GM23338 (cell line): ENCODE data around the gene CEACAM16. TPM values are rescaled to one million over a fixed set of nuclear protein-coding genes. Genes with fewer than 3 reads are reported as not detected.

Experiments
- ATAC-seq: fragments of 200-7000 bp; cut with Tn5 transposase; 3 replicates; pipeline ENCODE4 v1.9.1; 2020
- DNase-seq: peaks from one replicate; pipeline ENCODE4 v3.0.0-alpha.2; 2015; ENCODE audit warnings: low spot score
- H2AFZ ChIP-seq: fragments of 200-600 bp; sonication (generic); 2 replicates; pipeline ENCODE4 v1.8.0; 2016; ENCODE audit warnings: antibody characterized with exemption, mild to moderate bottlenecking, moderate library complexity
- H3F3A ChIP-seq: fragments of 200-600 bp; sonication (generic); replicated peaks from 2 replicates; pipeline ENCODE4 v1.8.0; 2017; ENCODE audit warnings: antibody characterized with exemption, mixed run types, low read depth
- H3K27ac ChIP-seq: fragments of 200-600 bp; sonication (generic); 2 replicates; pipeline ENCODE4 v1.6.1; 2016; ENCODE audit warnings: low read depth
- H3K27me3 ChIP-seq: fragments of 200-600 bp; sonication (generic); 2 replicates; pipeline ENCODE4 v1.8.0; 2016; ENCODE audit warnings: mild to moderate bottlenecking, mixed run types, moderate library complexity; ENCODE audit not compliant: insufficient read depth
- H3K36me3 ChIP-seq: fragments of 200-600 bp; sonication (generic); 2 replicates; pipeline ENCODE4 v1.8.0; 2016; ENCODE audit warnings: mild to moderate bottlenecking; ENCODE audit not compliant: insufficient read depth
- H3K4me1 ChIP-seq: fragments of 200-600 bp; sonication (generic); 2 replicates; pipeline ENCODE4 v1.8.0; 2016; ENCODE audit warnings: mild to moderate bottlenecking, moderate library complexity; ENCODE audit not compliant: insufficient read depth
- H3K4me2 ChIP-seq: fragments of 200-600 bp; sonication (generic); 2 replicates; pipeline ENCODE4 v1.7.1; 2017; ENCODE audit warnings: mixed run types
- H3K4me3 ChIP-seq: fragments of 200-600 bp; sonication (generic); 2 replicates; pipeline ENCODE4 v1.6.1; 2016; ENCODE audit warnings: mixed run types
- H3K79me2 ChIP-seq: fragments of 200-600 bp; sonication (generic); replicated peaks from 2 replicates; pipeline ENCODE4 v1.8.0; 2017; ENCODE audit warnings: mild to moderate bottlenecking; ENCODE audit not compliant: insufficient read depth
- H3K9me2 ChIP-seq: fragments of 200-600 bp; sonication (generic); 2 replicates; pipeline ENCODE4 v1.8.0; 2017; ENCODE audit not compliant: insufficient read depth
- H4K20me1 ChIP-seq: fragments of 200-600 bp; sonication (generic); replicated peaks from 2 replicates; pipeline ENCODE4 v1.8.0; 2017; ENCODE audit warnings: mild to moderate bottlenecking; ENCODE audit not compliant: insufficient read depth
- H3K27ac Mint-ChIP-seq: 2 replicates; pipeline ENCODE4 v1.8.0; 2020; ENCODE audit warnings: inconsistent platforms, mild to moderate bottlenecking, moderate library complexity, mixed read lengths
- H3K27me3 Mint-ChIP-seq: 3 replicates; pipeline ENCODE4 v1.8.0; 2022; ENCODE audit warnings: low read depth, mild to moderate bottlenecking, moderate library complexity, mixed read lengths, inconsistent platforms; ENCODE audit not compliant: insufficient read depth, poor library complexity
- H3K36me3 Mint-ChIP-seq: 3 replicates; pipeline ENCODE4 v1.8.0; 2021; ENCODE audit warnings: low read depth, mild to moderate bottlenecking, inconsistent platforms, moderate library complexity, mixed read lengths
- H3K4me1 Mint-ChIP-seq: 3 replicates; pipeline ENCODE4 v1.8.0; 2020; ENCODE audit warnings: mild to moderate bottlenecking, inconsistent platforms, mixed read lengths
- H3K4me3 Mint-ChIP-seq: 3 replicates; pipeline ENCODE4 v1.8.0; 2021; ENCODE audit warnings: moderate library complexity, mild to moderate bottlenecking, inconsistent platforms, mixed read lengths
- H3K9me3 Mint-ChIP-seq: 3 replicates; pipeline ENCODE4 v1.8.0; 2020; ENCODE audit warnings: moderate library complexity, mild to moderate bottlenecking, inconsistent platforms, mixed read lengths
- CREB1 ChIP-seq: fragments of 250-450 bp; sonication (Bioruptor Pico); IDR thresholded peaks from 2 replicates; pipeline ENCODE4 v1.5.0; 2020; ENCODE audit warnings: low read depth, mild to moderate bottlenecking, moderate library complexity
- EZH2 ChIP-seq: fragments of 200-600 bp; sonication (generic); IDR thresholded peaks from one replicate; pipeline ENCODE4 v1.8.0; 2017; ENCODE audit warnings: antibody characterized with exemption, mild to moderate bottlenecking, low read depth; ENCODE audit not compliant: unreplicated experiment
- EZH2phosphoT487 ChIP-seq: fragments of 200-600 bp; sonication (generic); IDR thresholded peaks from one replicate; pipeline ENCODE4 v1.8.1; 2018; ENCODE audit warnings: antibody characterized with exemption; ENCODE audit not compliant: unreplicated experiment
- JUNB ChIP-seq: IDR thresholded peaks from one replicate; pipeline ENCODE4 v1.6.1; 2016; ENCODE audit warnings: antibody characterized with exemption; ENCODE audit not compliant: unreplicated experiment
- STAT1 ChIP-seq: IDR thresholded peaks from one replicate; pipeline ENCODE4 v1.6.1; 2016; ENCODE audit warnings: antibody characterized with exemption; ENCODE audit not compliant: unreplicated experiment
- ZNF331 ChIP-seq: fragments of 250-450 bp; sonication (Bioruptor Pico); IDR thresholded peaks from 2 replicates; pipeline ENCODE4 v1.5.0; 2020; ENCODE audit warnings: low read depth, mild to moderate bottlenecking, moderate library complexity
- polyA plus RNA-seq: library from polyadenylated mRNA; unstranded; fragments of >200 nt; fragmentation: Nextera tagmentation; extraction: Ambion mirVana; gene quantifications from 2 replicates; pipeline ENCODE4 v1.2.1, GENCODE V29; 2016
- total RNA-seq: library from RNA; depleted of rRNA; stranded (reverse); fragments of >200 nt; shearing (Covaris generic); gene quantifications from 2 replicates; pipeline ENCODE4 v1.2.3, GENCODE V29; 2014
- TF ChIP-seq, protein P1 (sequence below), 2 experiments: fragments of 200-600 bp in 1 of 2; sonication (generic) in 1 of 2; conservative IDR thresholded peaks; 2 replicates each; pipeline versions ENCODE4 v1.5.1 to v1.6.1; 2016 to 2017; ENCODE audit warnings: antibody characterized with exemption in 2 of 2, low read depth in 2 of 2, mild to moderate bottlenecking in 2 of 2, moderate library complexity in 1 of 2
- TF ChIP-seq, protein P2 (sequence below): IDR thresholded peaks from 2 replicates; pipeline ENCODE4 v1.6.1; 2016; ENCODE audit warnings: antibody characterized with exemption
- TF ChIP-seq, protein P3 (sequence below): IDR thresholded peaks from one replicate; pipeline ENCODE4 v1.6.1; 2018; ENCODE audit warnings: antibody characterized with exemption; ENCODE audit not compliant: unreplicated experiment

The CEACAM16 gene
- total and polyA plus RNA-seq, 2 experiments from 2014 or later = not detected

GRCh38 chr19:44757735-44758505 lies 59.0 kb downstream of the CEACAM16 start:
- ATAC-seq = peak; percentile 63
- Mint-ChIP-seq H3K4me3 (peak overlapping the region; percentile 85), H3K36me3 (no peaks in the 10 kb centered on the region), H3K27me3 (peaks cover 55% of the 10 kb centered on the region), H3K9me3 (no peaks in the 10 kb centered on the region), H3K27ac (no peak overlapping the region), H3K4me1 (peaks cover 28% of the 10 kb centered on the region)
- Histone ChIP-seq H4K20me1 (no peaks in the 10 kb centered on the region), H3K27ac (no peak overlapping the region), H3K9me2 (no peaks in the 10 kb centered on the region), H3K27me3 (peaks cover 56% of the 10 kb centered on the region), H3K4me1 (peaks cover 28% of the 10 kb centered on the region), H3F3A (peaks cover 15% of the 10 kb centered on the region; the same call in 1 of the 2 replicates), H3K4me2 (peak overlapping the region; percentile 98), H2AFZ (peak overlapping the region; percentile 91), H3K36me3 (no peaks in the 10 kb centered on the region), H3K4me3 (peak overlapping the region; percentile 77), H3K79me2 (no peaks in the 10 kb centered on the region)
- peak; percentile 82 for DNase-seq
- TF ChIP-seq EZH2 (peak; percentile 64), JUNB (no peak)
- TF ChIP-seq, protein P1, sequence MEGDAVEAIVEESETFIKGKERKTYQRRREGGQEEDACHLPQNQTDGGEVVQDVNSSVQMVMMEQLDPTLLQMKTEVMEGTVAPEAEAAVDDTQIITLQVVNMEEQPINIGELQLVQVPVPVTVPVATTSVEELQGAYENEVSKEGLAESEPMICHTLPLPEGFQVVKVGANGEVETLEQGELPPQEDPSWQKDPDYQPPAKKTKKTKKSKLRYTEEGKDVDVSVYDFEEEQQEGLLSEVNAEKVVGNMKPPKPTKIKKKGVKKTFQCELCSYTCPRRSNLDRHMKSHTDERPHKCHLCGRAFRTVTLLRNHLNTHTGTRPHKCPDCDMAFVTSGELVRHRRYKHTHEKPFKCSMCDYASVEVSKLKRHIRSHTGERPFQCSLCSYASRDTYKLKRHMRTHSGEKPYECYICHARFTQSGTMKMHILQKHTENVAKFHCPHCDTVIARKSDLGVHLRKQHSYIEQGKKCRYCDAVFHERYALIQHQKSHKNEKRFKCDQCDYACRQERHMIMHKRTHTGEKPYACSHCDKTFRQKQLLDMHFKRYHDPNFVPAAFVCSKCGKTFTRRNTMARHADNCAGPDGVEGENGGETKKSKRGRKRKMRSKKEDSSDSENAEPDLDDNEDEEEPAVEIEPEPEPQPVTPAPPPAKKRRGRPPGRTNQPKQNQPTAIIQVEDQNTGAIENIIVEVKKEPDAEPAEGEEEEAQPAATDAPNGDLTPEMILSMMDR (conservative IDR thresholded peaks at IDR 0.05; ENCODE audit: low read depth in 2 of 2) = peak in 1 of 2 experiments; percentile 19; a peak in 1 of 4 replicates
- TF ChIP-seq, protein P2, sequence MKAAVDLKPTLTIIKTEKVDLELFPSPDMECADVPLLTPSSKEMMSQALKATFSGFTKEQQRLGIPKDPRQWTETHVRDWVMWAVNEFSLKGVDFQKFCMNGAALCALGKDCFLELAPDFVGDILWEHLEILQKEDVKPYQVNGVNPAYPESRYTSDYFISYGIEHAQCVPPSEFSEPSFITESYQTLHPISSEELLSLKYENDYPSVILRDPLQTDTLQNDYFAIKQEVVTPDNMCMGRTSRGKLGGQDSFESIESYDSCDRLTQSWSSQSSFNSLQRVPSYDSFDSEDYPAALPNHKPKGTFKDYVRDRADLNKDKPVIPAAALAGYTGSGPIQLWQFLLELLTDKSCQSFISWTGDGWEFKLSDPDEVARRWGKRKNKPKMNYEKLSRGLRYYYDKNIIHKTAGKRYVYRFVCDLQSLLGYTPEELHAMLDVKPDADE = no peak

- ATAC-seq (peak; percentile 20), DNase-seq (peak; percentile 86)
- H3K27me3 ChIP-seq = peaks cover 49% of the 10 kb centered on the region
- H3K27me3 Mint-ChIP-seq = peaks cover 50% of the 10 kb centered on the region
- H3K36me3 ChIP-seq = no peaks in the 10 kb centered on the region
- H3K4me3 Mint-ChIP-seq = peak overlapping the region; percentile 85
- H3K4me1 ChIP-seq = peaks cover 27% of the 10 kb centered on the region
- H3K4me1 Mint-ChIP-seq = peaks cover 27% of the 10 kb centered on the region
- no peaks in the 10 kb centered on the region for H3K9me2 ChIP-seq
- no peak overlapping the region for H3K27ac Mint-ChIP-seq
- peak overlapping the region; percentile 91 for H2AFZ ChIP-seq
- H3K27ac ChIP-seq = no peak overlapping the region
- no peaks in the 10 kb centered on the region for H3K9me3 Mint-ChIP-seq
- peak overlapping the region; percentile 77 for H3K4me3 ChIP-seq
- H3K4me2 ChIP-seq = peak overlapping the region; percentile 98
- 0 out of 2 replicates have a peak, but pooled peaks cover 14% of the 10 kb centered on the region for H3F3A ChIP-seq
- no peaks in the 10 kb centered on the region for H3K79me2 ChIP-seq
- no peaks in the 10 kb centered on the region for H4K20me1 ChIP-seq
- no peaks in the 10 kb centered on the region for H3K36me3 Mint-ChIP-seq
- TF ChIP-seq CREB1 = no peak
- no peak for TF ChIP-seq STAT1
- no peak for TF ChIP-seq ZNF331 (CRISPR knock-in tag)
- no peak for TF ChIP-seq EZH2phosphoT487
- TF ChIP-seq, protein P1 (conservative IDR thresholded peaks at IDR 0.05; ENCODE audit: low read depth in 2 of 2) = no peak
- no peak for TF ChIP-seq EZH2
- TF ChIP-seq, protein P3, sequence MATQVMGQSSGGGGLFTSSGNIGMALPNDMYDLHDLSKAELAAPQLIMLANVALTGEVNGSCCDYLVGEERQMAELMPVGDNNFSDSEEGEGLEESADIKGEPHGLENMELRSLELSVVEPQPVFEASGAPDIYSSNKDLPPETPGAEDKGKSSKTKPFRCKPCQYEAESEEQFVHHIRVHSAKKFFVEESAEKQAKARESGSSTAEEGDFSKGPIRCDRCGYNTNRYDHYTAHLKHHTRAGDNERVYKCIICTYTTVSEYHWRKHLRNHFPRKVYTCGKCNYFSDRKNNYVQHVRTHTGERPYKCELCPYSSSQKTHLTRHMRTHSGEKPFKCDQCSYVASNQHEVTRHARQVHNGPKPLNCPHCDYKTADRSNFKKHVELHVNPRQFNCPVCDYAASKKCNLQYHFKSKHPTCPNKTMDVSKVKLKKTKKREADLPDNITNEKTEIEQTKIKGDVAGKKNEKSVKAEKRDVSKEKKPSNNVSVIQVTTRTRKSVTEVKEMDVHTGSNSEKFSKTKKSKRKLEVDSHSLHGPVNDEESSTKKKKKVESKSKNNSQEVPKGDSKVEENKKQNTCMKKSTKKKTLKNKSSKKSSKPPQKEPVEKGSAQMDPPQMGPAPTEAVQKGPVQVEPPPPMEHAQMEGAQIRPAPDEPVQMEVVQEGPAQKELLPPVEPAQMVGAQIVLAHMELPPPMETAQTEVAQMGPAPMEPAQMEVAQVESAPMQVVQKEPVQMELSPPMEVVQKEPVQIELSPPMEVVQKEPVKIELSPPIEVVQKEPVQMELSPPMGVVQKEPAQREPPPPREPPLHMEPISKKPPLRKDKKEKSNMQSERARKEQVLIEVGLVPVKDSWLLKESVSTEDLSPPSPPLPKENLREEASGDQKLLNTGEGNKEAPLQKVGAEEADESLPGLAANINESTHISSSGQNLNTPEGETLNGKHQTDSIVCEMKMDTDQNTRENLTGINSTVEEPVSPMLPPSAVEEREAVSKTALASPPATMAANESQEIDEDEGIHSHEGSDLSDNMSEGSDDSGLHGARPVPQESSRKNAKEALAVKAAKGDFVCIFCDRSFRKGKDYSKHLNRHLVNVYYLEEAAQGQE = no peak
- TF ChIP-seq, protein P2 = no peak
Observed at GRCh38 chr19:44758596-44758995, 59.6 kb downstream of the CEACAM16 start.
